DMS79 treated with DMSO at 0.1 percent for 48 hours (cell line): ENCODE data around the gene PSRC1.
"Not testable (repeated sequence)": the region's sequence is repeated elsewhere in the genome, so short reads cannot be mapped to it uniquely, and the experiment has no call there.

Experiments used
- DNase-seq: peaks from one replicate; lab custom pipeline; 2025; lab: John Stamatoyannopoulos, UW

Gene PSRC1

DNA sequence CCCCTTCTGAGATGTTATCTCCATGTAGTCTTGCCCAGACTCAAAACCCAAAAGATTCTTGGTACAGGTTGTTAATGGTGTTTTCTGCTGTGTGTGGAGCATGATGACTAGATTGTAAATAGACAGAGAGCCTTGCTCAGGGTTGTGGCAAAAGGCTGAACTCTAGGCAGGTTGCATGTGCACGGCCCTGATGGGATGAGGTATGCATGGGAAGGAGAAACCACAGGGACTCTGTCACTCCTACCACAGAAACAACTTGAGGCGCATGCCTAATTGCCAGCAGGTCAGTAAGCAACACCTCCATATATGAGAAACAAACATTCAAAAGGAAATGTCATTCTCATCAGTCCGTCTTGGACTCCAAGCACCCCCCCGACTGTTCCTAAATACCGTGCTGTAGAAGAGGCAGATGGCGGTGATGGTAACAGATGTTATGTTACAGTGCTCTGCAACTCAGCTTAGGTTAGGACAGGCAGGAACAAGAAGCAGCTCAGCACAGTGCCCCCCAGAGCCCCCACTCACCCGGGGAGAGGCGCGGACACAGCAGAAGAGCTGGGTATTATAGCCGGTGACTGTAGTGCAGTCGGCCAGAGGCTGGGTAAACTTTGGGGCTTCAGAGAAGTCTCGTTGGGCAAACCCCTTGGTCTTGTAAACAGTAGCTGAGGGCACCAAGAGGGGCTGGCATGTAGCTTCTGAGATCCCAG lies 12.9 kb upstream of the PSRC1 start:
- DNase-seq = no peak

DNA sequence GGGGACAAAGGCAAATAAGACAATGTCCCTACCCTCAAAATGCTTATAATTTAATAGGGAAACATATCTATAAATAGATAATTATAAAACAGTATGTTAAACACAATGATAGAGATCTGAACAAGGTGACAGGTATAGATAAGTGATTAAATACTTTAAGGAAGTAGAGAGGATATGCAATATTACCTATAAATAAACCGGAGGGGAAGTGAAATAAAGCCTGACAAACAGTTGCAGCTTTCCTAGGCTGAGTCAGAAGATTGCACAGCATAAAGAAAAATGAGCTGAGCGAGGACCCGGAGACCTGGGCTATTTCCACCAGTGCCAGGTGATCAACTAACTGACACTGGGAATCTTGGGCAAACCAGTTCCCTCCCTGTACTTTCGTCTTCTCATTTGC lies 11.5 kb upstream of the PSRC1 start:
- DNase-seq = no peak

DNA sequence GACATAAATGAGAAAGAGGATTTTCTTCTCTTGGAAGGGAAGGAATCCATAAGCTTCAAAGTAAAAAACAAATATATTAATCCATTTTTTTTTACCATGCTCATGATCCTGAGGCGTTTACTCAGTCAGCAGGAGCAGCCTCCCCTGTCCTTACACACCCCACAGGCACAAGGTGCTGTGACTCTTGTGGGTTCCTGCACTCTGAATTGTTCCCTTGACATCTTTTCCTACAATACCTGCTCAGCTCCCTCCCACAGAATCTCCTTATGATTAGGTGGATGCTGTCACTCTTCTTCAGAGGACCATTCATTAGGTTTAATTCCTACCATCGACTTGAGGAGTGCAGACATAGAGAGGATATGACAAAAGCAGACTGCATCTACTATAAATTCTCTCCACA lies 10.1 kb upstream of the PSRC1 start:
- no peak for DNase-seq

DNA sequence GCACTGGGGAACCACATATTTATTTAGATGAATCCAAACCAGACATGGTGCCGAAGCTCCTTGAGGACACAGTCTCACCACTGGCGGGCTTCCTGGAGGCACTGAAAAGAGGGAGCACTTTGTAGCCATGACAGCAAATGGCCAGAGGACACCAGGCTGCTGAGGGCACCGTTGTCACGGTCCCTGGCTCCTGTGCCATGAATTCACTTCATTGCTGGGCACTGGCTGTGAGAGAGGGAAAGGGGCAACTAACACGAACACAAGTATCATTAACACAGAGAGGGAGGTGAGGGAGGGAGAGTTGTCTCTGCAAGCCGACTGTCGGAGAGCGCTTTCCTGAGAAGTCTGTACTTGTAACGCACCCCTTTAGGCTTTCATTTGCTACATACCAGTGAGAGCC lies 9.4 kb upstream of the PSRC1 start:
- no peak for DNase-seq

DNA sequence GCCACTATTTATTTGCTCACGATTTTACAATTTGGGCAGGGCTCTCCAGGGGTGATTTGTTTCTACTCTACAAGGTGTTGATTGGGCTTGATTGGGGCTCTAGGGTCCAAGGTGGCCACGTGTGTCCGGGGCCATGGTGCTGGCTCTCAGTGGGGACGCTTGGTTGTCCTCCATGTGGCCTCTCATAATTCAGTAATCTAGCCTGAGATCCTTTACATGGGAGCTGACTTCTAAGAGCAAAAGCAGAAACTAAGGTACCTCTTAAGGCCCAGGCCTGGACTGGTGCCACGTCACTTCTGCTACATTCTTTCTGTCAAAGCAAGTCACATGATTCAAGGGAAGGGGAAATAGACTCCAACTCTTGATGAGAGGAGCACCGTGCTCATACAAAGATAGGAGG lies 8.1 kb upstream of the PSRC1 start:
- DNase-seq = peak; percentile 51

DNA sequence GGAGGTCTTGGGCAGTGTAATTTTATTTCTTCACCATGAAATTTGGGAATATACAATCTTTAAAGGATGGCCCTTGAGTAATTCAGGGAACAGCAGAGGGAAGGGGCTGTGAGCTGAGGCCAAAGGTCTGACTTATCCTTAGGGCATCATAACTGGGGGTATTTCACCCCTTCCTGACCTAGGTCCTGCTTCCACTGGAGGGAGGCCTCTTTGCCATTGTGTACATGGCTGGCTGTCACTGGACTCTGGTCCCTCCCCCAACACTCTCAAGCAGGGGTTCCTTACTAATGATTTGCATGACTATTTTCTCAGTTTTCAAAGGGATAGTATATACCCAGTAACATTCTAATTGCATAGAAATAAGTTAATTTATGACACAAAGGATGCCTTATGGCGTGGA lies 7.2 kb upstream of the PSRC1 start:
- DNase-seq = no peak

DNA sequence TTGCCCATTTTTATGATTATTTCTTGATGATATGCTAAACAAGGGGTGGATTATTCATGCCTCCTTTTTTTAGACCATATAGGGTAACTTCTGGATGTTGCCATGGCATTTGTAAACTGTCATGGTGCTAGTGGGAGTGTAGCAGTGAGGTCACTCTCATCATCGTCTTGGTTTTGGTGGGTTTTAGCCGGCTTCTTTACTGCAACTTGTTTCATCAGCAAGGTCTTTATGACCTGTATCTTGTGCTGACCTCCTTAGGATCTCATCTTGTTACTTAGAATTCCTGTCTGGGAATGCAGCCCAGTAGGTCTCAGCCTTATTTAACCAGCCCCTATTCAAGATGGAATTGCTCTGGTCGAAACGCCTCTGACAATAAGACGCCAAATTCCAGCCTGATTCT lies 3.8 kb upstream of the PSRC1 start:
- DNase-seq = not testable (repeated sequence)

DNA sequence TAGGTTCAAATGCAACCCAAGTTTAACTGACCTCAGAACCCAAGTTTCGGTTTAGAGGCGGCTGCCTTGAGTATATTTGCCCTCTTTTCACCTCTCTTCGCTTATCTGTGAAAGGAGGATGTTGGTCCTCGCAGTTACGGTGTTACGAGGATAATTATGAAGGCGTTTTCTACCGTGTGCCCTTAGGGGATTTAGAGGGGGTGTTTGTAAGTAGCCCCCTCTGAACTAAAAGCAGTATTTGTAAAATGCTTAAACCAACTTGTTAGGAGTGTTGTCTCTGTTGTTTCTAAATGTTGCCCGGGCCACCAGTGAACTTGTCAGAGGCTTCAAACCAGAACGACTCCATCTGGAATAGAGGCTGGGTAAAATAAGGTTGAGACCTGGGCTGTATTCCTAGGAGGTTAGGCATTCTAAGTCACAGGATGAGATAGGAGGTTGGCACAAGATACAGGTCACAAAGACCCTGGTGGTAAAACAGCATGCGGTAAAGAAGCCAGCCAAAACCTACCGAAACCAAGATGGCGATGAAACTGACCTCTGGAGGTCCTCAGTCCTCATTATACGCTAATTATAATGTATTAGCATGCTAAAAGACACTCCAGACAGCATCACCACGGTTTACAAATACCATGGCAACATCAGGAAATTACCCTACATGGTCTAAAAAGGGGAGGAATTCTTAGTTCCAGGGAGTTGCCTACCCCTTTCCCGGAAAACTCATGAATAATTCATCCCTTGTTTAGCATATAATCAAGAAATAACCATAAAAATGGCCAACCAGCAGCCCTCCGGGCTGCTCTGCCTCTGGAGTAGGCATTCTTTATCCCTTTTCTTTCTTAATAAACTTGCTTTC lies 1.0 kb upstream of the PSRC1 start:
- DNase-seq = peak; percentile 43

DNA sequence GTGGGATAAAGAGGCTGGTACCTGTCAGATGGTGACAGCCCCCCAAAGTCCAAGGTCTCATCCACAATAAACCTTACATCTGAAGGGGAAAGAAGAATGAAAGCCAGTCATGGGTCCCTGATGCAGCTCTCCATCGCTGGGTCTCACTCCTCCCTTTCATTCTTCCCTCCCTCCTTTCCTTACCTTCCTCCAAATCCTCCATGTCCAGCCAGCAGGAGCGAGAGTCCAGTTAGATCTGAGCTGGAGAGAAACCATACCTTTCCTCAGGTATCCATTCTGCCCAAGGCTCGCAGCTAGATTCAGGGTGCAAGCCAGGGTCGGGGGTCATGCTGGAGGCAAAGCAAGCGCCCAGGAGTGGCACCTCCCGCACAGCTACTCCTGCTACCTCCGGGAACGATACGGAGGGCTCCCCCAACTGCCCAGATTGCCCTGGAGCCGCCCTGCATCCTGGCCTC lies 421 bp downstream of the PSRC1 start:
- DNase-seq = no peak

DNA sequence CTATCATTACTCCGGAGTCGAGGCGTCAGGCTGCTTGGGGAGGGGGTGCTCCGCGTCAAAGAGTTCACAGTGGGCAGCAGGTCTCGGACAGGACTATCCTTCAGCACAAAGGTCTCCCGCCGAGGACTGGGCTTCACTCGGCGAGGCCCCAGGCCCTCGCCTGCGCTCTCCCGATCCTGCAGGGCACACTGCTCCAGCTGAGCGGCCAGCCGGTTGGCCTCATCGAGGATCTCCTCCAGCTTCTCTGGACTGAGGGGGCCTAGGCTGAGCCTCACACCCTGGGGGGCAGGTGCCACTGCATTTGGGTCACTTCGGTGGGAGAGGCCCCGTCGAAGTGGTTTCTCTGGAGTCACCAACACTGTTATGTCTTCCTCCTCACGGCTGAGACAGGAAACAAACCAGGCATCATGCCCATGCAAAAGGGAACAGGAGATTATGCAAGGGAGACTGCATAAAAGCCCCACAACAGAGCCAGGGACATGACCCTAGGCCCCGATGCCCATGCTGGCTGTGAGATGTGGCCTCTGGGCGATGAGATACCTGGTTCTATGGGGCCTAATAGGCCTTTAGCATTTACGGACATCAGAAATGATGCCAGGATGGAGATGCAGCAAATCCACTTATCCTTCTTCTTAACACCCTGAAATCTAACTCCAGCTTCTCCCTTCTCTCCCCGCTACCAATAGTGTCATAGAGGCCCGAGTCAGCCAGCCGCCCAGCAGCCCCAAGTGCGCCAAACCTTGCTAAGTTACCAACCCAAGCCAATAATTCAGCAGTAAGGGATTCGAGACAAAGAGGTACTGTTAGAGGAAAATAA lies 1.1 kb downstream of the PSRC1 start:
- DNase-seq = no peak

DNA sequence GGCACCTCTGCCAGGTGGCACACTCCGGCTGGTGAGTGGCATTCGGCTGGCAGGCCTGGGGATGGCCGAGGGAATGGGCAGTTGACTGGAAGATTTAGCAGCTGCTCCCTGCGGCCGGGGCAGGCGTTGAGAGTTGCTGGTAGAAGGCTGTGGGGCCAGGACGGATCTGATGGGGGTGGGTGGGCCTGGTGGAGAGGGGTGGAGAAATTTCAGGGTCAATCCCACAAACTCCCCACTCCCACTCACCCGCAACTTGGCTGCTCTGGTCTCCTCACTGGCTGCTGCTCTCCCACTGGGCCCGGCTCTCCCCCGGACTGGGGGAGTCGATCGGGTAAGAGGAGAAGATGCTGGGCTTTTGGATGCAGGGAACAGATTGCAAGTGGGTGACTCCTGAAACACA lies 2.1 kb downstream of the PSRC1 start:
- no peak for DNase-seq

DNA sequence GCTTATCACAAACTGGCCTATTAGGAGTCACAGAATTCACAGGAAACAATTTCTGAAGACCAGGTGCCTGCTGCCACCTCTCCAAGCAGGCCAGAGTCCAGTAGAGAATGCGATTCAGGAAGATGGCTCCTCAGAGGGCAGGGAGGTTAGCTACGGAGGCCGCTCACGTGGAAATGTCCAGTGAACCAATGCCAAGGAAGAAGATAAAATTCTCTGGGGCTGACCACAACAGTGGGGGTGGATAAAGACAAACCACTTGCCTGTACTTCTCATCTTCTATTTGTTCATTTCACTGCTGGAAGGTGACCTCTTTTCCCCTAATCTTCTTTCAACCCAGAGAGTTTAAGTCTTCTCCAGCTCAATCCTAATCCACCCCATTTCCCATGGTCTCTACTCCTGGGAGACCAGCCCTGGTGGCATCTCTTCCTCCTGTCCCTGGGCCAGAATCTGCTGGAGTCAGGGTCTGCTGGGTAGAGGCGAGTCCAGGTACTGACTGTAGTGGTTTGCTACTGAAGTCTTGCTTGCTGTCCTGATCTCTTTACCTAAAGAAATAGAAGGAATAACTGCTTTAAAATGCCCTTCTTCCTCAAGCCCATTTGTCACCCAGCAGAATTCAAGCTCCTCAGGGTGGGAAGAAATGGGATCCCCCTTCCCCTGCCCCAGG lies 3.2 kb downstream of the PSRC1 start:
- DNase-seq = no peak

DNA sequence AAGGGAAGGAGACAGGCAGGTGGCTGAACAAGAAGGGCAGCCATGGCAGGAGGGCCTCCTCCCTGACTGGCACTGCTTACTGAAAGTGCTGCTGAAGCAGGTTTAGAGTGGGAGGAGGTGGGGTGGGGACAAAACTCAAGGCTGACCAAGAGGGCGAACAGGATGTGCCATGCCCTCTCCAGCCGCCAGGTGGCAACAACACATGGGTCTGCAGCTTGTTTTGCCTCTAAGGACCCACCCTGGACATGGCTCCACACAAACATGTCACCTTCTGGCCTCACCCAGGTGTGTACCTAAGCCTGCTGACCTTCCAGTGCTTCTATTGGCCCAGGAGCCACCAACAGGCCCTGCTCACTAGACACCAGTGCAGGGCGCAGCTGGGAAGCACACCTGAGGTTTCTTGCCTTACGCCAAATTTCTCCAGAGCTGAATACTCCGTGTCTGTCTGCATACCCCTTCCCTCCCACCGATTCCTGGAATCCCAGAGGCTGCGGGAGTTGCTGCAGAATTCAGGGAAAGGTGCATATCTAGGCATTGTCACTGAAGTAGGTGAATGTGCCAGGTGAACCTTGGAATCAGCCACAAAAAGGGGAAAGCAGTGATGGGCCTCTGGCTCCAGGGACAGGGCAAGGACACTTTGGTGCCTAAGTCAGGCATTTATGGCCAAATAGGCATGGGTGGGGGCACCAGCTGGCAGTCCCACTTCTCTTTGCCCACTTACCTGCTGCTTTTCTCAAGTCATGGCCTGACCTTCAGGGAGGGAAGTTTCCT lies 5.3 kb downstream of the PSRC1 start:
- peak; percentile 9 for DNase-seq

DNA sequence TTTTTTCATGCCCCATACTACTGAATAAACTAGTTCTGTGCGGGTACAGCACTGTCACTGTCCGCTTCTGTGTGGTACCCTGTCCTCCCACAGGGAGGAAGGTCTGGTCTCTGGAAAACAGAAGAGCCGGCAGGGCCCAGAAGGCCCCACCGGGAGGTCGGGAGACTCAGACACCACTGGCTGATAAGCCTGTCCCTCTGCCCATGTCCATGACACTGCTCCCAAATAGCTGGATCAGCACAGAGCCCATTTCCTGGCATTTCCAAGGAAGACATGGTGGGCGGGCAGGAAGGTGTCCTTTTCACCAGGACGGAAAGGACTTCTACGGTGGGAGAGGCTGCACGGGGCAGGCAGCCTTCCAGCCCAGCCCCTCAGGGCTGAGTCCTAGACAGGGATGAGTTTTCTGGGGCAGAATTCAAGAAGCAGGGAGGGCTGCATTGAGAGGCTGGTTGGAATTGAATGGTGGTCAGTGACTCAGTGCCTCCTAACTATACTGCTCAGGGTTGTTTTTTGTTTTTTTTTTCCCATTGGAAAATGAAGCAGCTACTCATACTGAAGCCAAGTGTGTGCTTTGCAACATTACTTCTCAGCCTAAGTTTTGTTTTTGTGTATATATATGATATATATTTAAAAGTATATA lies 7.1 kb downstream of the PSRC1 start:
- DNase-seq = no peak

DNA sequence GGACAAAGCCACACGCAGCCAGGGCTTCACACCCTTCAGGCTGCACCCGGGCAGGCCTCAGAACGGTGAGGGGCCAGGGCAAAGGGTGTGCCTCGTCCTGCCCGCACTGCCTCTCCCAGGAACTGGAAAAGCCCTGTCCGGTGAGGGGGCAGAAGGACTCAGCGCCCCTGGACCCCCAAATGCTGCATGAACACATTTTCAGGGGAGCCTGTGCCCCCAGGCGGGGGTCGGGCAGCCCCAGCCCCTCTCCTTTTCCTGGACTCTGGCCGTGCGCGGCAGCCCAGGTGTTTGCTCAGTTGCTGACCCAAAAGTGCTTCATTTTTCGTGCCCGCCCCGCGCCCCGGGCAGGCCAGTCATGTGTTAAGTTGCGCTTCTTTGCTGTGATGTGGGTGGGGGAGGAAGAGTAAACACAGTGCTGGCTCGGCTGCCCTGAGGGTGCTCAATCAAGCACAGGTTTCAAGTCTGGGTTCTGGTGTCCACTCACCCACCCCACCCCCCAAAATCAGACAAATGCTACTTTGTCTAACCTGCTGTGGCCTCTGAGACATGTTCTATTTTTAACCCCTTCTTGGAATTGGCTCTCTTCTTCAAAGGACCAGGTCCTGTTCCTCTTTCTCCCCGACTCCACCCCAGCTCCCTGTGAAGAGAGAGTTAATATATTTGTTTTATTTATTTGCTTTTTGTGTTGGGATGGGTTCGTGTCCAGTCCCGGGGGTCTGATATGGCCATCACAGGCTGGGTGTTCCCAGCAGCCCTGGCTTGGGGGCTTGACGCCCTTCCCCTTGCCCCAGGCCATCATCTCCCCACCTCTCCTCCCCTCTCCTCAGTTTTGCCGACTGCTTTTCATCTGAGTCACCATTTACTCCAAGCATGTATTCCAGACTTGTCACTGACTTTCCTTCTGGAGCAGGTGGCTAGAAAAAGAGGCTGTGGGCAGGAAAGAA lies 8.1 kb downstream of the PSRC1 start:
- DNase-seq = peak; percentile 41

DNA sequence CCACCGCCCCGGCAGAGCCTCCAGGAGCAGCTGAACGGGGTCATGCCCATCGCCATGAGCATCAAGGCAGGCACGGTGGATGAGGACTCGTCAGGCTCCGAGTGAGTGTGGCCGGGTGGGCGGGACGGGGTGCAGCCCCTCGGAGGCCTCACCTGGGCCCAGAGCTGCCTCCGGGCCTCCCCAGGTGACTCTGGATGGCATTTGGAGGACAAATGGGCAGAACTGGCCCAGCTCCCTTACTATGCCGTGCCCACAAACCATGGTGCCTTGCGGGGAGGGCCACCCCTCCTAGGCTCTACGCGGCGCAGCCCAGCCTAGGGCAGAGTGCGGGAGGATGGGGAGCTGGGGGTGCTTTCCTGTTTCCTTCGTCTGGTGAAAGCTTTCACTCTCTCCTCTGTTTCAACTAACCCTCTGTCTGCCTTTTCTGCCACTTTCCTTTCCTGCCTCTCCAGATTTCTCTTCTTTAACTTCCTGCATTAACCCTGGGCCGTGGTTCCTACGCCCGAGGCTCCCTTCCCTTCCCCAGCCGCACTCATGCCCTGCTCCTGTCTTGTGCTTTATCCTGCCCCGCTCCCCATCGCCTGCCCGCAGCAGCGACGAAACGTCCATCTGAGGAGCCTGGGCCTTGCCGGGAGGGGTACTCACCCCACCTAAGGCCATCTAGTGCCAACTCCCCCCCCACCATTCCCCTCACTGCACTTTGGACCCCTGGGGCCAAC lies 9.2 kb downstream of the PSRC1 start:
- DNase-seq = no peak

DNA sequence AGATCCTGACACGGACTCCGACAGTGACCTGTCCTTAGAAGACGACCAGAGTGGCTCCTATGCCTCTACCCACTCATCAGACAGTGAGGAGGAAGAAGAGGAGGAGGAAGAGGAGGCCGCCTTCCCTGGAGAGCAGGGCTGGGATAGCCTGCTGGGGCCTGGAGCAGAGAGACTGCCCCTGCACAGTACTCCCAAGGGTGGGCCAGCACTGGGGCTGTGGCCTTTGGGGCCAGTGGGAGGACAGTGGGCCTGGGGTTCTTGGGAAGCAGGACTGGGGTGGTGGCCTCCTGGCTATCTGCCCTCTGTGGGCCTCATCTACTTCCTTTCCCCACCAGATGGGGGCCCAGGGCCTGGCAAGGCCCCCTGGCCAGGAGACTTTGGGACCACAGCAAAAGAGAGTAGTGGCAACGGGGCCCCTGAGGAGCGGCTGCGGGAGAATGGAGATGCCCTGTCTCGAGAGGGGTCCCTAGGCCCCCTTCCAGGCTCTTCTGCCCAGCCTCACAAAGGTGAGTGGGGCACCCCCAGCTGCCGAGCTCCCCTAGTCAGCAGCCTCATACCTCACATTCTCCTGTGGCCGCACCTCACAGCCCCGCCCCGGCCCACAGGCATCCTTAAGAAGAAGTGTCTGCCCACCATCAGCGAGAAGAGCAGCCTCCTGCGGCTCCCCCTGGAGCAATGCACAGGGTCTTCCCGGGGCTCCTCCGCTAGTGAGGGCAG lies 10.0 kb downstream of the PSRC1 start:
- no peak for DNase-seq
